Measurements from ENCODE around the gene IFNAR1. TPM values are rescaled to one million over a fixed set of nuclear protein-coding genes. Genes with fewer than 3 reads are reported as not detected.
"Not testable (repeated sequence)": the region's sequence is repeated elsewhere in the genome, so short reads cannot be mapped to it uniquely, and the experiment has no call there.

The IFNAR1 gene
- total RNA-seq, 1 donor from 2014 or later: 88.8 TPM

- DNase-seq (ENCODE audit: low spot score): no peak
These were observed 49.8 kb downstream of the IFNAR1 start for GRCh38 chr21:33374450-33375096.

- no peak for DNase-seq (ENCODE audit: low spot score)
These were observed 50.4 kb downstream of the IFNAR1 start for GRCh38 chr21:33375101-33375644.

- DNase-seq (ENCODE audit: low spot score): no peak
These were observed 52.6 kb downstream of the IFNAR1 start for GRCh38 chr21:33377221-33377920.

- DNase-seq (ENCODE audit: low spot score): no peak
These were observed 53.3 kb downstream of the IFNAR1 start for GRCh38 chr21:33378081-33378480.

- not testable (repeated sequence) for DNase-seq (ENCODE audit: low spot score)
These were observed 55.2 kb downstream of the IFNAR1 start for GRCh38 chr21:33379934-33380333.

- peak; percentile 95 for DNase-seq (ENCODE audit: low spot score)
These were observed 55.8 kb downstream of the IFNAR1 start for GRCh38 chr21:33380483-33380998.

- DNase-seq (ENCODE audit: low spot score): not testable (repeated sequence)
These were observed 56.6 kb downstream of the IFNAR1 start for GRCh38 chr21:33381381-33381780.

GRCh38 chr21:33383056-33383888 is 58.5 kb downstream of the IFNAR1 start:
- no peak for DNase-seq (ENCODE audit: low spot score)

GRCh38 chr21:33384841-33385331 is 60.1 kb downstream of the IFNAR1 start:
- DNase-seq (ENCODE audit: low spot score): no peak

GRCh38 chr21:33386222-33386784 is 61.5 kb downstream of the IFNAR1 start:
- no peak for DNase-seq (ENCODE audit: low spot score)

- no peak for DNase-seq (ENCODE audit: low spot score)
These were observed 62.5 kb downstream of the IFNAR1 start for GRCh38 chr21:33387294-33387693.

- no peak for DNase-seq (ENCODE audit: low spot score)
These were observed 63.4 kb downstream of the IFNAR1 start for GRCh38 chr21:33388188-33388587.

GRCh38 chr21:33390479-33390878 is 65.7 kb downstream of the IFNAR1 start:
- no peak for DNase-seq (ENCODE audit: low spot score)

- DNase-seq (ENCODE audit: low spot score): no peak
These were observed 66.9 kb downstream of the IFNAR1 start for GRCh38 chr21:33391656-33392055.

- no peak for DNase-seq (ENCODE audit: low spot score)
These were observed 67.7 kb downstream of the IFNAR1 start for GRCh38 chr21:33392284-33392985.

GRCh38 chr21:33393348-33393747 is 68.6 kb downstream of the IFNAR1 start:
- no peak for DNase-seq (ENCODE audit: low spot score)

GRCh38 chr21:33394260-33394659 is 69.5 kb downstream of the IFNAR1 start:
- DNase-seq (ENCODE audit: low spot score): no peak

GRCh38 chr21:33395891-33396331 is 71.1 kb downstream of the IFNAR1 start:
- no peak for DNase-seq (ENCODE audit: low spot score)

GRCh38 chr21:33396436-33396835 is 71.7 kb downstream of the IFNAR1 start:
- no peak for DNase-seq (ENCODE audit: low spot score)

- DNase-seq (ENCODE audit: low spot score): no peak
These were observed 72.2 kb downstream of the IFNAR1 start for GRCh38 chr21:33396951-33397350.

All from mesenteric fat pad (tissue), 1 donor.